WI38 (cell line): Measurements from ENCODE around the gene PIP4K2A.

Experiments used
- H3K4me3 ChIP-seq: 2 replicates; pipeline ENCODE4 v1.5.1; 2011; ENCODE audit warnings: low read depth, mild to moderate bottlenecking, control low read depth, low read length
- TF ChIP-seq, protein P1 (sequence below): IDR thresholded peaks from 2 replicates; pipeline ENCODE4 v1.5.1; 2012; ENCODE audit warnings: low read depth, mild to moderate bottlenecking, control low read depth, low read length

PIP4K2A gene

GRCh38 chr10:22544325-22545068 lies 169.9 kb downstream of the PIP4K2A start:
- TF ChIP-seq, protein P1, sequence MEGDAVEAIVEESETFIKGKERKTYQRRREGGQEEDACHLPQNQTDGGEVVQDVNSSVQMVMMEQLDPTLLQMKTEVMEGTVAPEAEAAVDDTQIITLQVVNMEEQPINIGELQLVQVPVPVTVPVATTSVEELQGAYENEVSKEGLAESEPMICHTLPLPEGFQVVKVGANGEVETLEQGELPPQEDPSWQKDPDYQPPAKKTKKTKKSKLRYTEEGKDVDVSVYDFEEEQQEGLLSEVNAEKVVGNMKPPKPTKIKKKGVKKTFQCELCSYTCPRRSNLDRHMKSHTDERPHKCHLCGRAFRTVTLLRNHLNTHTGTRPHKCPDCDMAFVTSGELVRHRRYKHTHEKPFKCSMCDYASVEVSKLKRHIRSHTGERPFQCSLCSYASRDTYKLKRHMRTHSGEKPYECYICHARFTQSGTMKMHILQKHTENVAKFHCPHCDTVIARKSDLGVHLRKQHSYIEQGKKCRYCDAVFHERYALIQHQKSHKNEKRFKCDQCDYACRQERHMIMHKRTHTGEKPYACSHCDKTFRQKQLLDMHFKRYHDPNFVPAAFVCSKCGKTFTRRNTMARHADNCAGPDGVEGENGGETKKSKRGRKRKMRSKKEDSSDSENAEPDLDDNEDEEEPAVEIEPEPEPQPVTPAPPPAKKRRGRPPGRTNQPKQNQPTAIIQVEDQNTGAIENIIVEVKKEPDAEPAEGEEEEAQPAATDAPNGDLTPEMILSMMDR, result no peak
- no peak overlapping the region for H3K4me3 ChIP-seq

- TF ChIP-seq, protein P1, result no peak
- no peak overlapping the region for H3K4me3 ChIP-seq
These were observed 171.6 kb downstream of the PIP4K2A start for GRCh38 chr10:22542773-22543172.

DNA sequence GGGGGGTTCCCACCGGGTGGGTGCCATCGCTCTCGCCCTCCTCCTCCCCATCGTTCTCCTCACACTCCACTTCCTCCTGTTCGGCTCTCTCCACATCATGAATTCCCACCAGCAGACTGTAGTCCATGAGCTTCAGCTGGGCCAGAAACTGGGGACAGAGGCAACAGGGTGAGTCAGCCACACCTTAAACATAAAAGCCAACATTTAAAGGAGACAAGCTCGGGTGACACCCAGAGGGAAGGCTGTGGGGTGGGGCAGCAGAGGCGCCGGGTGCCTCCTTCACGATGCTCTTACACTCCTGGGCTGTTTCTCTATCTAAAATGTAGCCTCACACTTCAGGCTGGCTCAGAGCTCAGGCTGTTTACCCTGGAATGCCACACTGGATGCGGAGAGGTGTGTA lies 172.5 kb downstream of the PIP4K2A start:
- TF ChIP-seq, protein P1, result no peak
- H3K4me3 ChIP-seq, result no peak overlapping the region

DNA sequence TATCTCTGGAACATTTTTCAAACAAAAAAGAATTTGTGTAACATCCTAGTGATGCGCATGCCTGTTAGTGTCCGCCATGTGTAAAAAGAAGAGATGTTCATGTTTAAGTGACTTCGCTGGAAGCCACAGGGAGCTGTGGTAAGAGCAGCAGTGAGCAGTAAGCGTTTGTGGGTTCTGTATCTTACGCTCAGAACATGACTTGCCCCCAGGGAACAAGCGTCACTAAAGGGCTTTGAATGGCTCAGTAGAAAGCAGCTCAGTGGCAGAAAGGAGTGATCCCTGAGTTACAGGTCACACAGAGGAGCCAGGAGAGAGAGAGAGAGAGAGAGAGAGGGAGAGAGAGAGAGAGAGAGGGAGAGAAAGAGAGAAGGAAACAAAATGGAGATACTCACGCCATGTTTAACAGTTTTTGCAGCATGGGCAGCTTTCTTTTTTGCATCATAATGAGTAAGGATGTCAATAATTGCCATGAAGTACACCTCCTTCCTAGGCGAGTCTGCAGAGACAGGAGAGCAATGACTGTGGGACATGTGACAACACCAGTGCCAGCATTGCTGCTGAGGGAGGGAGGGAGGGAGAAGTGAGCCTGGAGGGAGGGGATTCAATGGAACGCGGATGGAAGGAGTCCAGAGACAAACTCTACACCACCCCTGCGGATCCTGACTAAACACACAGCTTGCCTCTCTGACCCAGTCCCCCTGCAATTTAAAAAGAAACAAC lies 174.6 kb downstream of the PIP4K2A start:
- TF ChIP-seq, protein P1, result no peak
- H3K4me3 ChIP-seq, result no peak overlapping the region

- TF ChIP-seq, protein P1, result no peak
- no peak overlapping the region for H3K4me3 ChIP-seq
These were observed 176.6 kb downstream of the PIP4K2A start for GRCh38 chr10:22537810-22538209.

- TF ChIP-seq, protein P1, result no peak
- no peak overlapping the region for H3K4me3 ChIP-seq
These were observed 177.8 kb downstream of the PIP4K2A start for GRCh38 chr10:22536620-22537019.

GRCh38 chr10:22534849-22535604 lies 179.4 kb downstream of the PIP4K2A start:
- TF ChIP-seq, protein P1, result no peak
- no peak overlapping the region for H3K4me3 ChIP-seq
